ENCODE results near the gene MAN1A1. TPM values are rescaled to one million over a fixed set of nuclear protein-coding genes. Genes with fewer than 3 reads are reported as not detected.
"Not testable (repeated sequence)": the region's sequence is repeated elsewhere in the genome, so short reads cannot be mapped to it uniquely, and the experiment has no call there.

MAN1A1 gene
- total RNA-seq, 4 donors from 2014 or later, result 19.0 to 34.8 (median 21.1) TPM

GRCh38 chr6:119294984-119295383 lies 54.6 kb downstream of the MAN1A1 start:
- Histone ChIP-seq H3K4me3 (no peak overlapping the region), H3K27me3 (no peaks in the 10 kb centered on the region), H3K4me1 (no peaks in the 10 kb centered on the region), H3K9me3 (no peaks in the 10 kb centered on the region), H3K36me3 (no peaks in the 10 kb centered on the region), H3K27ac (no peak overlapping the region)
- TF ChIP-seq POLR2A (IDR thresholded peaks at IDR 0.05), result no peak
- TF ChIP-seq, protein P1, sequence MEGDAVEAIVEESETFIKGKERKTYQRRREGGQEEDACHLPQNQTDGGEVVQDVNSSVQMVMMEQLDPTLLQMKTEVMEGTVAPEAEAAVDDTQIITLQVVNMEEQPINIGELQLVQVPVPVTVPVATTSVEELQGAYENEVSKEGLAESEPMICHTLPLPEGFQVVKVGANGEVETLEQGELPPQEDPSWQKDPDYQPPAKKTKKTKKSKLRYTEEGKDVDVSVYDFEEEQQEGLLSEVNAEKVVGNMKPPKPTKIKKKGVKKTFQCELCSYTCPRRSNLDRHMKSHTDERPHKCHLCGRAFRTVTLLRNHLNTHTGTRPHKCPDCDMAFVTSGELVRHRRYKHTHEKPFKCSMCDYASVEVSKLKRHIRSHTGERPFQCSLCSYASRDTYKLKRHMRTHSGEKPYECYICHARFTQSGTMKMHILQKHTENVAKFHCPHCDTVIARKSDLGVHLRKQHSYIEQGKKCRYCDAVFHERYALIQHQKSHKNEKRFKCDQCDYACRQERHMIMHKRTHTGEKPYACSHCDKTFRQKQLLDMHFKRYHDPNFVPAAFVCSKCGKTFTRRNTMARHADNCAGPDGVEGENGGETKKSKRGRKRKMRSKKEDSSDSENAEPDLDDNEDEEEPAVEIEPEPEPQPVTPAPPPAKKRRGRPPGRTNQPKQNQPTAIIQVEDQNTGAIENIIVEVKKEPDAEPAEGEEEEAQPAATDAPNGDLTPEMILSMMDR (IDR thresholded peaks at IDR 0.05 in 4 of 5, conservative IDR thresholded peaks at IDR 0.05 in 1 of 5), result no peak
- in situ Hi-C loops (cut with MboI; ENCODE audit: low sequenced_read_pairs in 4 of 4) (no loop called here), intact Hi-C loops (cut with DNase I; ENCODE audit: low total_unique reads) (no loop called here)
- ATAC-seq, result no peak
- DNase-seq, result no peak

DNA sequence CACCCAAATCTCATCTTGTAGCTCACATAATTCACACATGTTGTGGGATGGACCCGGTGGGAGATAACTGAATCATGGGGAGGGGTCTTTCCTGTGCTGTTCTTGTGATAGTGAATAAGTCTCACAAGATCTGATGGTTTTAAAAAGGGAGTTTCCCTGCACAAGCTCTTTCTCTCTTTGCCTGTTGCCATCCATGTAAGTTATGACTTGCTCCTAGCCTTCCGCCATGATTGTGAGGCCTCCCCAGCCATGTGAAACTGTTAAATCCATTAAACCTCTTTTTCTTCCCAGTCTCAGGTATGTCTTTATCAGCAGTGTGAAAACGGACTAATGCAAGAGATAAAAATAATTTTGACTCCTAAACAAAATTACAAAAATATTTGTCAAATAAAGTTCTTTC lies 58.5 kb downstream of the MAN1A1 start:
- H3K36me3 ChIP-seq; in situ Hi-C loops (cut with MboI; ENCODE audit: low sequenced_read_pairs in 4 of 4); H3K4me3 ChIP-seq; H3K27me3 ChIP-seq; DNase-seq; intact Hi-C loops (cut with DNase I; ENCODE audit: low total_unique reads); ATAC-seq; H3K27ac ChIP-seq; H3K4me1 ChIP-seq; H3K9me3 ChIP-seq: not testable (repeated sequence)

DNA sequence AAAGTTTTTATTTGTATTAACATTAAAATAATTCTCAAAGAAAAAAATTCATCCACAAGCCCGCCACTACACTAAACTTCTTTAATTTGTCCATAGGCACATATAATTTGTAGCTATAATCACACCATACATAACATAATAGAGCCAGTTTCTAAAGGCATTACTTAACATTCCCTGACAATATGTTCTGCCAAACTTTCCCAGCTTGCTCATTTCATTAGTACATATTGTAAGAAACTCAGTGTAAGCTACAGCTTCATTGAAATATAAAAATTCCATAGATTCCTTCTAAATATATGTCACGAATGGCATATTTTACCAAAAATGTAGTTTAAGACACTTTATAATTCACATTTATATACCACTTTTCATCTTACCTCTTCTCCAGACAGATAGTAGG lies 59.3 kb downstream of the MAN1A1 start:
- intact Hi-C loops (cut with DNase I; ENCODE audit: low total_unique reads) (no loop called here), in situ Hi-C loops (cut with MboI; ENCODE audit: low sequenced_read_pairs in 4 of 4) (no loop called here)
- DNase-seq, result no peak
- no peak for ATAC-seq
- H3K27me3 ChIP-seq, result no peaks in the 10 kb centered on the region
- no peak overlapping the region for H3K4me3 ChIP-seq
- no peak overlapping the region for H3K27ac ChIP-seq
- TF ChIP-seq, protein P1 (IDR thresholded peaks at IDR 0.05 in 4 of 5, conservative IDR thresholded peaks at IDR 0.05 in 1 of 5), result no peak
- no peaks in the 10 kb centered on the region for H3K4me1 ChIP-seq
- no peaks in the 10 kb centered on the region for H3K36me3 ChIP-seq
- H3K9me3 ChIP-seq, result no peaks in the 10 kb centered on the region

DNA sequence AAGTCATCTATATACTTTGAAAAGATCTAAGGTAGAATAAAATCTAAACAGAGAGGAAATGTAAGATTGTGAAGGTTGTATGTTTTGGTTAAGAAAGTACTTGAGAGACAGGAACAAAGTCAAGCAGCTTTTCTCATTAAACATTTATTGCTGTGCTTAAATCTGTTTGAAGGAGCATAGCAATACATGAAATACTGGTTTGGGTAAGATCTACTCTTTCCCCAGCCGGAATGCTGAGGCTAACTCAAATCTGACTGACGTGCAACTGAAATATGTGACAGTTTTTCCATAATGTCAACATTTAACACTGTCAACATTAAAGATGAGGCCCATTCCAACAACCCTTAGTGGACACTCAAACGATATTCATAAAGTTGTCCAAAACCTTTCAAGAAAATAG lies 59.9 kb downstream of the MAN1A1 start:
- Histone ChIP-seq H3K9me3 (no peaks in the 10 kb centered on the region), H3K36me3 (no peaks in the 10 kb centered on the region), H3K27me3 (no peaks in the 10 kb centered on the region), H3K4me3 (no peak overlapping the region), H3K27ac (no peak overlapping the region), H3K4me1 (no peaks in the 10 kb centered on the region)
- DNase-seq (no peak), ATAC-seq (no peak)
- intact Hi-C loops (cut with DNase I; ENCODE audit: low total_unique reads), result no loop called here
- TF ChIP-seq POLR2A (IDR thresholded peaks at IDR 0.05), result no peak
- TF ChIP-seq, protein P1 (IDR thresholded peaks at IDR 0.05 in 4 of 5, conservative IDR thresholded peaks at IDR 0.05 in 1 of 5), result no peak
- in situ Hi-C loops (cut with MboI; ENCODE audit: low sequenced_read_pairs in 4 of 4), result no loop called here

GRCh38 chr6:119285908-119286625 lies 63.5 kb downstream of the MAN1A1 start:
- no peak for DNase-seq
- Histone ChIP-seq H3K27me3 (no peaks in the 10 kb centered on the region), H3K9me3 (no peaks in the 10 kb centered on the region), H3K4me1 (no peaks in the 10 kb centered on the region), H3K36me3 (no peaks in the 10 kb centered on the region), H3K27ac (no peak overlapping the region), H3K4me3 (no peak overlapping the region)
- in situ Hi-C loops (cut with MboI; ENCODE audit: low sequenced_read_pairs in 4 of 4), result no loop called here
- ATAC-seq, result no peak
- no peak for TF ChIP-seq POLR2A (IDR thresholded peaks at IDR 0.05)
- TF ChIP-seq, protein P1 (IDR thresholded peaks at IDR 0.05 in 4 of 5, conservative IDR thresholded peaks at IDR 0.05 in 1 of 5), result no peak
- intact Hi-C loops (cut with DNase I; ENCODE audit: low total_unique reads), result no loop called here

Measured in gastrocnemius medialis (tissue), 4 donors.